CD4-positive, alpha-beta T cell treated with Interleukin-12 subunit alpha and Interleukin-12 subunit beta, for 1 hour (primary cell): ENCODE results near the gene RGL1.

ENCODE experiments used
- DNase-seq: peaks from one replicate; pipeline ENCODE4 v3.0.0-alpha.2; 2020

Gene RGL1

GRCh38 chr1:183824291-183824690, 19.4 kb downstream of the RGL1 start:
- DNase-seq, result no peak

GRCh38 chr1:183827801-183828200, 22.9 kb downstream of the RGL1 start:
- no peak for DNase-seq

DNA sequence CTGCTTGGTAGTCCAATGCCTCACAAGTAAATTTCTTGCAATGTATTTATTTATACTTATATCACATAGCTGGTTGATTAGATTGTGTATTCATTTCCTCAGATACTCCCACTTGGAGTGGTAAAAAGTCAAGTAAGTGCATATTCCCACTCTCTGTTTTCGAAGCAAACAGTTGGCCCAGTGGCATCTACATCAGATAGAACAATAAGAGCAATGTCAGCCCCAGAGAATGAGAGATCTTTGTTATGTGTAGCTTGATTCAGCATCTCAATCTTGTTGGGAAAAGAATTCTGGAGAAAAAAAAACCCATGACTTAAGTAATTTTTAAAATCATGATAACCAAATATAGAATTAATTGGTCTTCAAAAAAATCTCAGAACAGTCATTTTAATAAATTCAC, 25.5 kb downstream of the RGL1 start:
- DNase-seq, result no peak

DNA sequence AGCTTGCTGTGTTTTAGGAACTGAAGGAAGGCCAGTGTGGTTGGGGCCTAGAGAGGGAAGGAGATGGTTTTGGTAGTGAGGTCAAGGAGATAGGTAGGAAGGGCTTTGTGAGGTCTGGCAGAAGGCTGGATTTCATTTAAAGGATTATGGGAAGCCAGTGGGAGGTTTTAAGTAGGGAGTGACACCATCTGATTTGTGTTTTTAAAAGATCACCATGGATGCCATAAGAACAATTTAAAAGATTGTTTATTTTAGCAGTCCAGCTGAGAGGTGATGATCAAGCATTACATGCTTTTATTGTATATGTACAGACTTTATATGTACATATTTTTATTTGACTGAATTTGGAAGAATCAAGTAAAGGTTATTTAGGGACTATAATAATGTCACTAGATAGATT, 26.4 kb downstream of the RGL1 start:
- DNase-seq, result no peak

GRCh38 chr1:183832459-183832858, 27.5 kb downstream of the RGL1 start:
- no peak for DNase-seq

- DNase-seq, result no peak
Measured at GRCh38 chr1:183834568-183834967, 29.6 kb downstream of the RGL1 start.

- no peak for DNase-seq
Measured at GRCh38 chr1:183836598-183836997, 31.7 kb downstream of the RGL1 start.

- DNase-seq, result no peak
Measured at GRCh38 chr1:183837062-183837461, 32.1 kb downstream of the RGL1 start.

- DNase-seq, result no peak
Measured at GRCh38 chr1:183838221-183838620, 33.3 kb downstream of the RGL1 start.

DNA sequence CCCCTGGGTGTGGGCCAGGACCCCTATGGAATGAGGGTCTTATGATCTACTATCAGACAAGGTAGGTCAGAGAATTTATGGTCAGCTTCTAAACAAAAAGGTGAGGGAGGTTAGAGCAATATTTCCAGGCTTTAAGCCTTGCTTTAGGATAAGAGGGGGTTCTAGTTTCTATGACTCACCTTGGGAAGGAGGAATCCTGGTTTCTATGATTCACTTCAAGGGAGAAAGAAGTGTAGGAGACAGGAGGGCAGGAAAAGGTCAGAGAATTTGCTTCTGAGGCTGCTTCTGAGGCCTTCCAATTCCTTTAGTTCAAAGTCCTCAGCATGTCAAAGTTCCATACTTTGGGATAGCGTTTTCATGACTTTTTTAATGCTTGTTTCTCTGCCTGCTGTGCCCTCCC, 35.2 kb downstream of the RGL1 start:
- no peak for DNase-seq

GRCh38 chr1:183841550-183841949, 36.6 kb downstream of the RGL1 start:
- no peak for DNase-seq

GRCh38 chr1:183841950-183842794, 37.3 kb downstream of the RGL1 start:
- DNase-seq, result peak; percentile 6

GRCh38 chr1:183842795-183843144, 37.9 kb downstream of the RGL1 start:
- DNase-seq, result no peak

DNA sequence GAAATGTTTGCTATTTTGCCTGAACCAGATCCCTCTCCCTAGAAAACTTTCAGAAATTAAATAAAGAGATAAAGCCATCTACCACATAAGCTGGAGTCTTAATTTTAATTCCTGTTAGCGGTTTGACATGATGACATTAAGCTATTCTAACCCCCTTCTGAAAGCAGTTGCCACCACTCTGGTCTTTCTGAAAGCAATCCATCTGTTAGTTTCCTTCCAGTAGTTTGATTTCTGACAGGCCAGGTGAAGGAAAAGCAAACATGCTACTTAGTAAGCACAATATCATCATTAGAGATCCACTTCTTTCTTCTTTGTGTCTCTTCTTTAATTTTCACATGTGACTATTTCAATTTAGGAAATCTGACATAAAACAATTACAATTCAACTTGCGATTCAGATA, 39.9 kb downstream of the RGL1 start:
- DNase-seq, result no peak

DNA sequence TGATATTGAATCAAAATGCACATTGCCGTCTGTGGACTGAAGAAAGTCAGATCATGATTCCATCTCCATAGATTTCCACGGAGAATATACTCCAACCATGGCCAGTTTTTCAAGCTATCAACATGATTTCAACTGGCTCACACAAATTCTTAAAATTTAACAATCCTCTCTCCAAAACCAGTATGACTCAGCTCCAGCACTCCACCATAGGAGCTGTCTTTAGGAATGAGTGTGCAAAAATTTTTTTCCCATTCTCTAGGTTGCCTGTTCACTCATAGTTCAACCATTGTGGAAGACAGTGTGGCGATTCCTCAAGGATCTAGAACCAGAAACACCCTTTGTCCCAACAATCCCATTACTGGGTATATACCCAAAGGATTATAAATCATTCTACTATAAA, 40.8 kb downstream of the RGL1 start:
- DNase-seq, result no peak

- DNase-seq, result no peak
Measured at GRCh38 chr1:183847641-183848040, 42.7 kb downstream of the RGL1 start.

GRCh38 chr1:183850852-183851251, 45.9 kb downstream of the RGL1 start:
- no peak for DNase-seq

GRCh38 chr1:183859119-183859518, 54.2 kb downstream of the RGL1 start:
- no peak for DNase-seq

GRCh38 chr1:183859831-183860230, 54.9 kb downstream of the RGL1 start:
- DNase-seq, result no peak

DNA sequence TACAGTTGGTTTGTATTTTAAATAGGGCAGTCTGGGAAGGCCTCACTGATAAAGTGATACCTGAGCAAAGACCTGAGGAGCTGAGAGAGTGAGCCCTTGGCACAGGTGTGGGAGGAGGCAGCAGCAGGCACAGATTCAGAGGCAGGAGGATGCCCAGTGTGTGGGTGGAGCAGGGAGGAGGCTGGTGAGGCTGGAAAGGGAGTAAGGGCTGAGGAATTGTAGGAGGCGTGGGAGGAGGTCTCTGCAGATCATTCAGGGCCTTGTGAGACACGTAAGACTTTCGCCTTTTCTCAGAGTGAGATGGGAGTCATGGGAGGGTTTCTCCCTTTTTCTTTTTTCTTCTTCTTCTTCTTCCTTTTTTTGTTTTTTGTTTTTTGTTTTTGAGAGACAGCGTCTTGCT, 58.0 kb downstream of the RGL1 start:
- no peak for DNase-seq

GRCh38 chr1:183863852-183864251, 58.9 kb downstream of the RGL1 start:
- DNase-seq, result no peak

DNA sequence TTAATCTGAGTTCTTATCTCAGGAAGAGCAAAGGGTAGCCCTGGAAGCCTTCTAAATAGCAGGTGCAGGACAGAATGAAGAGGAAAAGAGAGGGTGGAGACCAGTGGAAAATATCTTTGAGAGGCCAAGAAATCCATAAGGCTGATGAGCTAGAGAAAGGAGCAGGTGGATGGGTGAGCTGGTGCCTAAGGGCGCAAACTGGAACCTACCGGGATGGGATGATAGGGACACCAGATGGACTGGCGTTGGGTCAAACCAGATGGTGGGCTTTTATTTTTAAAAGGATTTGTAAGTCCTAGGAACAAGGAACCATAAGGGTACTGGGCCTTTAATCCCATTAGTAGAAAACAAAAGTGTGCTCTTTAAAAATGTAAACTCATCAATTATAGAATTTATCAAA, 59.7 kb downstream of the RGL1 start:
- no peak for DNase-seq

DNA sequence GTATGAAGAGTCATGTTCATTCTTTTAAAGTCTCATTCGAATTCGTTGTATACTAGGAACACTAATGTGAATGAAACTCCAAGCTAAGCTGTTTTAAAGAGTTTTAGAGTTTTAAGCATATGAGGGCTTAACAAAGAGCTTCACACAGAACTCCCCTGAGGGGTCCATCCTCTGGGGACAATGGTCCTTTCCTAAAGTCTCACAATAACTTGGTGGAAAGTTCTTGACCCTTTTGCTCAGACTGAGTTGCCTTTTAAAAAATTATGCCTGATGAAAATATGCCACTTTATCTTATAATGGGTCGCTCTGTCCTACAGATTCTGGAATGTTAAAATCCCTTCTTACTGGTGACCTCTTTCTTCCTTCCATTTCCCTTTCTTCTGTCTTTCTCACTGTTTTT, 64.3 kb downstream of the RGL1 start:
- no peak for DNase-seq

DNA sequence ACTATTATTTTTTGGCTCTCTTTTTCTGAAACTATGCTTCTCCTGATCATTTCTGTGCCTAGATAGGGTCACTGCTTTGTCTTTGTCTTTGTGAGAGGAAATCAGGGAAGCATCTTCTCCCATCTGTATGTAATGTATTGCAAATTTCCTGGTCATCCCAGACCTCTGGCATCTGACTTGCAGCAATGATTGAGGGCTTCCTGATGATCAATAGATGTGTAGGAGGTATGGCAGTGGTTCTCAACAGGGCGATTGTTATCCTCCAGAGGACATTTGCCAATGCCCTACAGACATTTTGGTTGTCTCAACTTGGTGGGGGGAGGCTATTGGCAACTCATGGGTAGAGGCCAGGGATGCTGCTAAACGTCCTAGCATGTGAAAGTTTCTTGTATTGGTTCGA, 64.7 kb downstream of the RGL1 start:
- DNase-seq, result no peak

DNA sequence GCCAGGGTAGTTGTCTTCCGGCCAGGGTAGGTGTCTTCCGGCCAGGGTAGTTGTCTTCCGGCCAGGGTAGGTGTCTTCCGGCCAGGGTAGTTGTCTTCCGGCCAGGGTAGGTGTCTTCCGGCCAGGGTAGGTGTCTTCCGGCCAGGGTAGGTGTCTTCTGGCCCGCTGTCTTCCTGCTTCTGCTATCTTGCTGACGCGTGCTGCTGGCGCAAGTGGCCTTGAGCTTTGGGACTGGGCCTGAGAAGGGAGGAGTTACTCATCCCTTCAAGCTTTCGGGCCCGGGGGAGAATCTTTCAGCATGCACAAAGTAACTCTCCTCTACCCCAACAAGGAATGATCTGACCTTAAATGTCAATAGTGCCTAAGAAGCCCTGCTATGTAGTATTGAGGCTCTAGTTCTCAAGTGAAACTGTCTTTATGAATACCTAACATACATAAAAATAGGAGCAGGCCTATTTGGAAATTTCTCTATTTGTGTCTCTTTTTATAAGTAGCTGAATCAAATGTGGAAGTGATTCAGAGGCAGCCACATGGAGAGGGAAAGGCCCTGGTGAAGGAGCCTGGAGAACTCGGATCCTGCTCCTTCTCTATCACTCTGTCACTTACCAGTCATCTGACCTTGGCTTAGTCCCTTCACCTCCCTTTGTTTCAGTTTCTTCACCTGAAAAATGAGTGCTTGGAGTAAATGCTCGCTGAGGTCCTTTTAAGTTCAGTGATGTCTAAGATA, 65.6 kb downstream of the RGL1 start:
- no peak for DNase-seq
